AG09309 (cell line): ENCODE measurements around the gene NEURL2.

Experiments
- DNase-seq: peaks from one replicate; pipeline ENCODE4 v3.0.0-alpha.2; 2010; ENCODE audit warnings: low read depth
- H3K4me3 ChIP-seq: 2 replicates; pipeline ENCODE4 v1.5.1; 2011; ENCODE audit warnings: mild to moderate bottlenecking, low read depth, low read length, moderate library complexity; ENCODE audit not compliant: control insufficient read depth
- CTCF ChIP-seq: IDR thresholded peaks from 2 replicates; pipeline ENCODE4 v1.5.1; 2011; ENCODE audit warnings: mild to moderate bottlenecking, low read depth, low read length, inconsistent platforms; ENCODE audit not compliant: insufficient read depth, control insufficient read depth; ENCODE audit errors: missing control alignments

Gene NEURL2

GRCh38 chr20:45926731-45927070, 35.7 kb upstream of the NEURL2 start:
- no peak overlapping the region for H3K4me3 ChIP-seq
- TF ChIP-seq CTCF, result no peak
- DNase-seq, result no peak

GRCh38 chr20:45925821-45926506, 35.0 kb upstream of the NEURL2 start:
- no peak overlapping the region for H3K4me3 ChIP-seq
- DNase-seq, result no peak
- no peak for TF ChIP-seq CTCF

- DNase-seq, result no peak
- H3K4me3 ChIP-seq, result no peak overlapping the region
- TF ChIP-seq CTCF, result no peak
These were observed 33.6 kb upstream of the NEURL2 start for GRCh38 chr20:45924391-45925261.

- no peak overlapping the region for H3K4me3 ChIP-seq
- no peak for DNase-seq
- no peak for TF ChIP-seq CTCF
These were observed 30.6 kb upstream of the NEURL2 start for GRCh38 chr20:45921337-45922189.

- TF ChIP-seq CTCF, result no peak
- no peak for DNase-seq
- H3K4me3 ChIP-seq, result no peak overlapping the region
These were observed 29.7 kb upstream of the NEURL2 start for GRCh38 chr20:45920462-45921336.
